GM18907 (cell line): Measurements from ENCODE around the gene UBXN2A.

Experiments used
- ATAC-seq: cut with Tn5 transposase; IDR thresholded peaks from one replicate; pipeline ENCODE4 v1.9.1; 2021; ENCODE audit warnings: mild to moderate bottlenecking, moderate library complexity; ENCODE audit not compliant: unreplicated experiment

The UBXN2A gene

GRCh38 chr2:23939987-23940717 is at the start of gene UBXN2A:
Gene UBXN2A, plus strand, starts transcription at chr2:23940463. Its CDS starts 17,852 bp downstream, at chr2:23958315.
- ATAC-seq = peak; percentile 78

- no peak for ATAC-seq
These were observed 40.1 kb upstream of the UBXN2A start for GRCh38 chr2:23900133-23900532.

GRCh38 chr2:23900541-23901322 is 39.5 kb upstream of the UBXN2A start:
- no peak for ATAC-seq

- ATAC-seq = no peak
These were observed 38.1 kb upstream of the UBXN2A start for GRCh38 chr2:23901966-23902846.

GRCh38 chr2:23903034-23903433 is 37.2 kb upstream of the UBXN2A start:
- no peak for ATAC-seq

- no peak for ATAC-seq
These were observed 36.0 kb upstream of the UBXN2A start for GRCh38 chr2:23904215-23904614.

- no peak for ATAC-seq
These were observed 35.6 kb upstream of the UBXN2A start for GRCh38 chr2:23904692-23905091.

GRCh38 chr2:23905155-23905554 is 35.1 kb upstream of the UBXN2A start:
- ATAC-seq = peak; percentile 51

- no peak for ATAC-seq
These were observed 28.2 kb upstream of the UBXN2A start for GRCh38 chr2:23912054-23912453.

GRCh38 chr2:23915327-23915726 is 24.9 kb upstream of the UBXN2A start:
- ATAC-seq = no peak

- ATAC-seq = peak; percentile 59
These were observed 23.4 kb upstream of the UBXN2A start for GRCh38 chr2:23916727-23917405.

- no peak for ATAC-seq
These were observed 21.3 kb upstream of the UBXN2A start for GRCh38 chr2:23918837-23919489.

- no peak for ATAC-seq
These were observed 15.5 kb upstream of the UBXN2A start for GRCh38 chr2:23924589-23925359.

- peak; percentile 65 for ATAC-seq
These were observed 14.5 kb upstream of the UBXN2A start for GRCh38 chr2:23925702-23926289.

- ATAC-seq = peak; percentile 35
These were observed 13.9 kb upstream of the UBXN2A start for GRCh38 chr2:23926290-23926749.

GRCh38 chr2:23926750-23927571 is 13.3 kb upstream of the UBXN2A start, which contains the start of gene ATAD2B:
Gene ATAD2B, minus strand, starts transcription at chr2:23927123. Its CDS starts 353 bp downstream, at chr2:23926770.
- ATAC-seq = peak; percentile 81

GRCh38 chr2:23934259-23934658 is 6.0 kb upstream of the UBXN2A start:
- no peak for ATAC-seq
